DND-41 (cell line): ENCODE data around the gene MTA3.

Experiments used
- CTCF ChIP-seq: IDR thresholded peaks from 2 replicates; pipeline ENCODE4 v1.5.1; 2012; ENCODE audit warnings: borderline replicate concordance, low read length, moderate library complexity, mild to moderate bottlenecking; ENCODE audit not compliant: poor library complexity, severe bottlenecking; ENCODE audit errors: extremely low read depth
- EZH2 ChIP-seq: IDR thresholded peaks from 3 replicates; pipeline ENCODE4 v1.6.1; 2012; ENCODE audit warnings: borderline replicate concordance, low read depth, mild to moderate bottlenecking, moderate library complexity, low read length, inconsistent platforms; ENCODE audit not compliant: severe bottlenecking

- TF ChIP-seq CTCF: no peak
- TF ChIP-seq EZH2: no peak
These were observed 200.3 kb downstream of the MTA3 start for GRCh38 chr2:42768706-42769256.
